HepG2 (cell line): ENCODE results near the gene IRF3. TPM values are rescaled to one million over a fixed set of nuclear protein-coding genes. Genes with fewer than 3 reads are reported as not detected.

Source experiments
- ATAC-seq: fragments of 200-7000 bp; cut with Tn5 transposase; 3 replicates; pipeline ENCODE4 v1.9.1; 2020; ENCODE audit warnings: mild to moderate bottlenecking, moderate library complexity
- BruUV-seq: library from RNA; stranded (reverse); fragments of 400-500 nt; replicated peaks from 2 replicates; lab custom pipeline; 2021; lab: Mats Ljungman, UMichigan
- CTCF ChIA-PET: fragments of 300-600 bp; formaldehyde crosslinking; extraction: SDS; loops from one replicate; lab custom pipeline; 2021; ENCODE audit warnings: low total read pairs, inconsistent platforms, low intra/inter-chr PET ratio; lab: Yijun Ruan, JAX
- POLR2A ChIA-PET: fragments of 350-600 bp; sonication (Branson Sonifier 250); formaldehyde crosslinking; loops from one replicate; lab custom pipeline; 2020; ENCODE audit warnings: antibody characterized with exemption, inconsistent platforms; lab: Yijun Ruan, JAX
- DNase-seq: peaks from one replicate; pipeline ENCODE4 v3.0.0-alpha.2; 2015; ENCODE audit warnings: low spot score
- FAIRE-seq: peaks from 3 replicates; lab custom pipeline; 2011; peaks lifted over from hg19 to GRCh38; lab: Jason Lieb, UNC
- H2AFZ ChIP-seq: one replicate; pipeline ENCODE4 v1.6.1; 2011; ENCODE audit warnings: low read length, inconsistent platforms
- H3K27ac ChIP-seq: fragments of 300-600 bp; 3 replicates; pipeline ENCODE4 v1.8.0; 2011; ENCODE audit warnings: mixed run types, mild to moderate bottlenecking, mixed read lengths, low read length, inconsistent platforms; ENCODE audit not compliant: insufficient read depth; ENCODE audit errors: extremely low read length
- H3K27me3 ChIP-seq, 2 experiments: fragments of 200-600 bp in 1 of 2; 2 replicates in 1 of 2; 3 replicates in 1 of 2; pipeline versions ENCODE4 v1.6.0 to v1.8.0; 2011; ENCODE audit warnings: low read length in 2 of 2, mild to moderate bottlenecking in 2 of 2, moderate library complexity in 2 of 2, inconsistent platforms in 1 of 2; ENCODE audit not compliant: insufficient read depth in 2 of 2, control insufficient read depth in 1 of 2
- H3K36me3 ChIP-seq, 2 experiments: fragments of 200-600 bp in 1 of 2; replicated peaks in 1 of 2; 2 replicates in 1 of 2; 3 replicates in 1 of 2; pipeline versions ENCODE4 v1.5.1 to v1.8.0; 2011; ENCODE audit warnings: low read length in 2 of 2, inconsistent platforms in 1 of 2; ENCODE audit not compliant: insufficient read depth in 2 of 2, control insufficient read depth in 1 of 2
- H3K4me1 ChIP-seq: 2 replicates; pipeline ENCODE4 v1.5.1; 2012; ENCODE audit warnings: low read length, inconsistent platforms; ENCODE audit not compliant: insufficient read depth
- H3K4me2 ChIP-seq: 2 replicates; pipeline ENCODE4 v1.6.0; 2011; ENCODE audit warnings: low read depth, low read length, inconsistent platforms
- H3K4me3 ChIP-seq, 3 experiments: fragments of 200-600 bp in 1 of 3; sonication (generic), shearing (Covaris generic) in 1 of 3; replicated peaks in 1 of 3; 2 replicates each; pipeline ENCODE4 v1.5.1; 2011 to 2016; ENCODE audit warnings: low read length in 3 of 3, inconsistent platforms in 2 of 3, low read depth in 2 of 3, mild to moderate bottlenecking in 2 of 3, control low read depth in 1 of 3, mixed read lengths in 1 of 3; ENCODE audit not compliant: insufficient read depth in 1 of 3
- H3K79me2 ChIP-seq: one replicate; pipeline ENCODE4 v1.6.1; 2011; ENCODE audit warnings: low read length, inconsistent platforms; ENCODE audit not compliant: insufficient read depth
- H3K9ac ChIP-seq: 2 replicates; pipeline ENCODE4 v1.6.0; 2011; ENCODE audit warnings: mild to moderate bottlenecking, low read depth, low read length, inconsistent platforms; ENCODE audit not compliant: insufficient read depth
- H3K9me3 ChIP-seq: 2 replicates; pipeline ENCODE4 v1.5.1; 2012; ENCODE audit warnings: mild to moderate bottlenecking, low read length
- H4K20me1 ChIP-seq: 2 replicates; pipeline ENCODE4 v1.6.0; 2011; ENCODE audit warnings: inconsistent platforms, mild to moderate bottlenecking, low read length, moderate library complexity; ENCODE audit not compliant: insufficient read depth
- CCDC6 ChIP-seq: sonication (generic); formaldehyde crosslinking; IDR thresholded peaks from 2 replicates; pipeline ENCODE4 v1.8.1; 2022; ENCODE audit warnings: mild to moderate bottlenecking, missing genetic modification reagents, moderate library complexity
- FOXA1 ChIP-seq, 2 experiments: fragments of 450-650 bp in 1 of 2; sonication (generic) in 1 of 2; formaldehyde crosslinking in 1 of 2; IDR thresholded peaks; 2 replicates each; pipeline versions ENCODE4 v1.4.0 to v1.6.1; 2016 to 2020; ENCODE audit warnings: missing genetic modification reagents in 1 of 2
- GLI4 ChIP-seq: sonication (generic); formaldehyde crosslinking; IDR thresholded peaks from 2 replicates; pipeline ENCODE4 v1.5.1; 2020; ENCODE audit warnings: missing genetic modification reagents, mild to moderate bottlenecking, moderate library complexity, borderline replicate concordance
- HNRNPL ChIP-seq: fragments of 200-400 bp; formaldehyde crosslinking; IDR thresholded peaks from 2 replicates; pipeline ENCODE4 v1.6.1; 2017; ENCODE audit warnings: mild to moderate bottlenecking, low read depth, low read length
- HOXA9 ChIP-seq: sonication (generic); formaldehyde crosslinking; IDR thresholded peaks from 2 replicates; pipeline ENCODE4 v1.8.1; 2022; ENCODE audit warnings: missing genetic modification reagents, mild to moderate bottlenecking, moderate library complexity, borderline replicate concordance
- ISX ChIP-seq: sonication (generic); formaldehyde crosslinking; conservative IDR thresholded peaks from 2 replicates; pipeline ENCODE4 v1.5.0; 2020; ENCODE audit warnings: missing genetic modification reagents
- NFE2L1 ChIP-seq: sonication (generic); formaldehyde crosslinking; IDR thresholded peaks from 2 replicates; pipeline ENCODE4 v1.4.0; 2020; ENCODE audit warnings: missing genetic modification reagents, mild to moderate bottlenecking, borderline replicate concordance
- NFRKB ChIP-seq: fragments of 450-650 bp; IDR thresholded peaks from 2 replicates; pipeline ENCODE4 v1.6.1; 2017
- POLR2G ChIP-seq: fragments of 200-400 bp; formaldehyde crosslinking; IDR thresholded peaks from 2 replicates; pipeline ENCODE4 v1.6.1; 2018; ENCODE audit warnings: mild to moderate bottlenecking, low read depth, low read length, moderate library complexity
- ZNF136 ChIP-seq: sonication (generic); formaldehyde crosslinking; IDR thresholded peaks from 2 replicates; pipeline ENCODE4 v1.8.1; 2022; ENCODE audit warnings: low read depth, mild to moderate bottlenecking, moderate library complexity, missing genetic modification reagents
- ZNF260 ChIP-seq: sonication (generic); formaldehyde crosslinking; IDR thresholded peaks from 2 replicates; pipeline ENCODE4 v1.4.0; 2020; ENCODE audit warnings: missing genetic modification reagents, low read depth, mild to moderate bottlenecking, borderline replicate concordance
- ZNF263 ChIP-seq: sonication (generic); formaldehyde crosslinking; IDR thresholded peaks from 2 replicates; pipeline ENCODE4 v1.4.0; 2020; ENCODE audit warnings: missing genetic modification reagents
- ZNF329 ChIP-seq: sonication (generic); formaldehyde crosslinking; IDR thresholded peaks from 2 replicates; pipeline ENCODE4 v1.9.0; 2021; ENCODE audit warnings: low read depth, mild to moderate bottlenecking, missing genetic modification reagents
- ZNF33B ChIP-seq: sonication (generic); formaldehyde crosslinking; IDR thresholded peaks from 2 replicates; pipeline ENCODE4 v1.5.1; 2020; ENCODE audit warnings: mild to moderate bottlenecking, missing genetic modification reagents
- ZNF44 ChIP-seq: sonication (generic); formaldehyde crosslinking; IDR thresholded peaks from 2 replicates; pipeline ENCODE4 v1.5.1; 2020; ENCODE audit warnings: mild to moderate bottlenecking, missing genetic modification reagents
- ZNF550 ChIP-seq: sonication (generic); formaldehyde crosslinking; IDR thresholded peaks from 2 replicates; pipeline ENCODE4 v1.4.0; 2020; ENCODE audit warnings: mild to moderate bottlenecking, missing genetic modification reagents, borderline replicate concordance
- ZNF747 ChIP-seq: sonication (generic); formaldehyde crosslinking; IDR thresholded peaks from 2 replicates; pipeline ENCODE4 v1.8.1; 2023; ENCODE audit warnings: missing genetic modification reagents, mild to moderate bottlenecking, borderline replicate concordance
- WGBS: methylation state at CpG from one replicate; pipeline ENCODE4 v1.1.6; 2017; ENCODE audit warnings: low lambda C conversion rate; 5-methylcytosine and 5-hydroxymethylcytosine counted together
- in situ Hi-C: cut with HindIII; loops from 2 replicates; pipeline ENCODE4 v1.10.0; 2017; ENCODE audit warnings: low pct_unique_long_range_greater_than_20kb; ENCODE audit not compliant: extremely low pct_ligation_motif_present
- intact Hi-C: fragments of 100-400 bp; cut with micrococcal nuclease; formaldehyde crosslinking; loops from one replicate; pipeline ENCODE4 v1.10.0; 2022; ENCODE audit not compliant: unreplicated experiment
- polyA plus RNA-seq, 8 experiments: library from polyadenylated mRNA; depleted of rRNA in 3 of 8; stranded (reverse) in 7 of 8; unstranded in 1 of 8; fragments of >200 nt; fragmentation: Illumina TruSeq in 4 of 8; extraction: Trizol in 4 of 8; gene quantifications; 2 replicates each; pipeline versions ENCODE4 v1.2.1 to v1.2.3, GENCODE V29; 2011 to 2016; ENCODE audit warnings: low read depth in 4 of 8, missing spikeins in 1 of 8, mixed read lengths in 1 of 8; ENCODE audit not compliant: insufficient read depth in 1 of 8
- total RNA-seq, 5 experiments: library from RNA; depleted of rRNA; stranded (reverse); fragments of >200 nt; fragmentation: Illumina TruSeq; extraction: Trizol; gene quantifications; 2 replicates each; pipeline ENCODE4 v1.2.3, GENCODE V29; 2016; ENCODE audit warnings: low read depth in 1 of 5
- TF ChIP-seq, protein P1 (sequence below): sonication (generic); formaldehyde crosslinking; IDR thresholded peaks from 2 replicates; pipeline ENCODE4 v1.8.0; 2022; ENCODE audit warnings: missing genetic modification reagents, low read depth, mild to moderate bottlenecking, borderline replicate concordance
- TF ChIP-seq, protein P2 (sequence below): sonication (generic); formaldehyde crosslinking; IDR thresholded peaks from 2 replicates; pipeline ENCODE4 v1.5.0; 2020; ENCODE audit warnings: mild to moderate bottlenecking, low read depth, missing genetic modification reagents, borderline replicate concordance

The IRF3 gene
- total and polyA plus RNA-seq, 2 of the 13 experiments (the other 11 are each of a cell fraction or from before 2014, with no cell fraction given): 61.9 to 65.5 TPM

DNA sequence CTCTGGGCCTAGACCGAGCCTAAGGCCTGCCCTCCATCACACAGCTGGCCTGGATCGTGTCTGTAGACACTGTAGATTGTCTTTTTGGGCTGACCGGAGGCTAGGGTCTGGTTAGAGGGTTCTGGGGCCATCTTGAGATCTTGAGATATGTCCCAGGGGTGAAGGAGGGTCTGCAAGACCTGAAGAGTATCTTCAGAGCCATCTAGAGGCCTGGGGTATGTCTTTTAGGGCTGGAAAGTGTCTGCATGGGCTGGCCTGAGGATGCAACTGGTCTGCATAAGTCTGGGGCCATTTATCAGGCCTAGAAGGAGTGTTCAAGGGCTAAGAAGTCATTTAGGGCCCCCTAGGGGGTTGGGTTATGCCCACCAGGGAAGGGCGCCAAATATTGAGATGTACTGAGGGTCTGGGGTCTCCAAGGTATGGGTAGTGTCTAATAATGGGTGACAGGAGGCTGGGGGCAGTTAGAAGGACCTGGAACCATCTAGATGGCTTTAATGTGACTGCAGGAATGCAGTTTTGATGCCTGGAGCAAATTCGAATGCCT, 23.1 kb downstream of the IRF3 start (continued):
- TF ChIP-seq, protein P1, sequence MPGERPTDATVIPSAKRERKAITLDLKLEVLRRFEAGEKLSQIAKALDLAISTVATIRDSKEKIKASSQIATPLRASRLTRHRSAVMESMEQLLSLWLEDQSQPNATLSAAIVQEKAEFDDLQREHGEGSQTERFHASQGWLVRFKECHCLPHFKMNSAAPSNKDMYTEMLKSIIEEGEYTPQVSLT (CRISPR knock-in tag): no peak
- 0 out of 2 replicates have a peak, but pooled peaks have one; percentile 4 for TF ChIP-seq ZNF44 (CRISPR knock-in tag)
- no peak for TF ChIP-seq HOXA9 (CRISPR knock-in tag)
- no peak for TF ChIP-seq CCDC6 (CRISPR knock-in tag)
- no peak for TF ChIP-seq HNRNPL
- TF ChIP-seq ISX (CRISPR knock-in tag): 0 out of 2 replicates have a peak, but pooled peaks have one; percentile 25
- TF ChIP-seq ZNF263 (CRISPR knock-in tag): 0 out of 2 replicates have a peak, but pooled peaks have one; percentile 29
- TF ChIP-seq ZNF747: 0 out of 2 replicates have a peak, but pooled peaks have one; percentile 2
- TF ChIP-seq ZNF33B (CRISPR knock-in tag): no peak

DNA sequence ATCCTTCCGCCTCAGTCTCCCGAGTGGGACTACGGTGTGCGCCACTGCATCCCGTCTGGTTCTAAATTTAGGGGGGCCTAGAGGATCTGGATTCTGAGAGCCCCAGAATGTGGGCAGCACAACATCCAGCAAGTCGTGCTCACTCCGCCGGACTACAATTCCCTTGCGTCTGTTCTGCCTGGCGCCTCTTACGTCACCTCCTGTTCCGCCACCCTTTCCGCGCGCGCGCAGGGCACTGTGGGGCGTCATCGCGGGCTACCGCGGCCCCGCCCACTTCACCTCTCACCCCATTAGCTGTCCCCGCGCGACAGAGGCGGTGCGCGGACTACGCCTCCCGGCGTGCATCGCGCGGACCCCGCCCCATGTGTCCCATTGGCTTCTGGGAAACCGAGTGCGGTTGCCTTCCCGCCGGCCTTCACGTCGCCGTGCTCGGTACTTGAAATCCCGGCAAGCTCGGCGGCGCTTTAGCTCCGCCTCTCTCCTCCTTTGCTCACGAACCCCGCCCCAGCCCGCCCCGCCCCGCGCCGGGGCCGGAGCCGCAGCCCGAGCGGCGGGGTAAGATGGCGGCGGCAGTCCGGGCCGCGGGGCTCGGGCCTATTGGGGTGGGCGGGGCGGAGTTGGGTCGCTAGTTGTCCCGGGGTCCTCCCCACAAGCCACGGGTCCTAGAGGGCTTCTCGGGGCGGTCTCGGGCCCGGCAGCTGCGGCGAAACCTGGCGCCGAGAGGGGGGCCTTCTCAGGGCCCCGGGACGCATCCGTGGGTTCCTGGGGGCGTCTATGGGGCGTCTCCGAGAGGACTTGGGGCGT, 23.8 kb downstream of the IRF3 start, which contains the start of gene SCAF1:
Gene SCAF1 (plus strand): TSS at position 522 of the 804 bp plus-strand sequence. CDS start 2,818 bp downstream, outside the sequence.
- peaks cover 4 to 7% of the 10 kb centered on the region in 2 experiments; a peak in 2 of 5 replicates for H3K36me3 ChIP-seq
- no peaks in the 10 kb centered on the region; a peak in 1 of 5 replicates for H3K27me3 ChIP-seq
- peak within 1 kb of the TSS; percentile 90 for H3K4me2 ChIP-seq
- in situ Hi-C loops (no loop called here), intact Hi-C loops (loop anchor here (2.0 to 5.0 kb wide), 2 partner anchors 23 to 35 kb away; partner anchors contain the start of genes BCL2L12, IRF3 and PRMT1)
- WGBS: 0% methylated on average over 8 of the region's 87 CpGs
- H4K20me1 ChIP-seq: no peaks in the 10 kb centered on the region
- ATAC-seq (peak; percentile 55), FAIRE-seq (peak; percentile 87), DNase-seq (peak; percentile 97)
- no peak within 1 kb of the TSS for H2AFZ ChIP-seq
- no TSS peak for BruUV-seq
- H3K4me1 ChIP-seq: peaks cover 48% of the 10 kb centered on the region
- peak within 1 kb of the TSS; percentile 99 for H3K9ac ChIP-seq
- CTCF ChIA-PET: no interaction called here
- H3K27ac ChIP-seq: peak within 1 kb of the TSS; percentile 98
- peaks cover 31% of the 10 kb centered on the region for H3K79me2 ChIP-seq
- no peaks in the 10 kb centered on the region for H3K9me3 ChIP-seq
- peak within 1 kb of the TSS; percentile 85 to 99 (median 91) for H3K4me3 ChIP-seq
- POLR2A ChIA-PET: interaction anchor here (0.6 to 4.6 kb wide), 20 partner anchors 8 to 1023 kb away, joined by 3 to 92 read pairs (median 6); partner anchors contain the start of genes AKT1S1, ALDH16A1, BCL2L12 and IRF3
- TF ChIP-seq ZNF329: no peak; the same call in 1 of the 2 replicates
- TF ChIP-seq POLR2G: peak; percentile 84
- no peak for TF ChIP-seq NFRKB
- TF ChIP-seq ZNF260 (CRISPR knock-in tag): no peak
- TF ChIP-seq ZNF136 (CRISPR knock-in tag): 0 out of 2 replicates have a peak, but pooled peaks have one; percentile 31
- no peak for TF ChIP-seq FOXA1 (IDR thresholded peaks at IDR 0.05)
- 0 out of 2 replicates have a peak, but pooled peaks have one; percentile 9 for TF ChIP-seq FOXA1 (CRISPR knock-in tag; IDR thresholded peaks at IDR 0.05)
- TF ChIP-seq, protein P2, sequence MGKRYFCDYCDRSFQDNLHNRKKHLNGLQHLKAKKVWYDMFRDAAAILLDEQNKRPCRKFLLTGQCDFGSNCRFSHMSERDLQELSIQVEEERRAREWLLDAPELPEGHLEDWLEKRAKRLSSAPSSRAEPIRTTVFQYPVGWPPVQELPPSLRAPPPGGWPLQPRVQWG (CRISPR knock-in tag): no peak
- 0 out of 2 replicates have a peak, but pooled peaks have one; percentile 21 for TF ChIP-seq GLI4 (CRISPR knock-in tag)
- peak; percentile 75 for TF ChIP-seq ZNF747
- TF ChIP-seq NFE2L1: no peak
- no peak for TF ChIP-seq ZNF550 (CRISPR knock-in tag)
